NB4 (cell line): ENCODE results near the gene POM121C.
"Not testable (repeated sequence)": the region's sequence is repeated elsewhere in the genome, so short reads cannot be mapped to it uniquely, and the experiment has no call there.

Experiments used
- CTCF ChIP-seq: IDR thresholded peaks from one replicate; pipeline ENCODE4 v1.5.1; 2012; ENCODE audit warnings: low read depth, low read length
- MYC ChIP-seq: IDR thresholded peaks from 2 replicates; pipeline ENCODE4 v1.6.1; 2011; ENCODE audit warnings: low read depth, low read length
- POLR2A ChIP-seq: IDR thresholded peaks from 2 replicates; pipeline ENCODE4 v1.6.1; 2011; ENCODE audit warnings: mild to moderate bottlenecking; ENCODE audit not compliant: insufficient read length; ENCODE audit errors: extremely low read depth

- TF ChIP-seq CTCF, POLR2A, MYC: not testable (repeated sequence)
Observed at GRCh38 chr7:75509033-75509432, 22.9 kb upstream of the POM121C start.
